ENCODE data around the gene DYNC1I2.
"Not testable (repeated sequence)": the region's sequence is repeated elsewhere in the genome, so short reads cannot be mapped to it uniquely, and the experiment has no call there.

DYNC1I2 gene

DNA sequence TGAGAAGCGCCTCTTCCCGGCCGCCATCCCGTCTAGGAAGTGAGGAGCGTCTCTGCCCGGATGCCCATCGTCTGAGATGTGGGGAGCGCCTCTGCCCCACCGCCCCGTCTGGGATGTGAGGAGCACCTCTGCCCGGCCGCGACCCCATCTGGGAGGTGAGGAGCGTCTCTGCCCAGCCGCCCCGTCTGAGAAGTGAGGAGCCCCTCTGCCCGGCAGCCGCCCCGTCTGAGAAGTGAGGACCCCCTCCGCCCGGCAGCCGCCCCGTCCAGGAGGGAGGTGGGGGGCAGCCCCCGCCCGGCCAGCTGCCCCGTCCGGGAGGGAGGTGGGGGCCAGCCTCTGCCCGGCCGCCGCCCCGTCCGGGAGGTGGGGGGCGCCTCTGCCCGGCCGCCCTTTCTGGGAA, 87.3 kb downstream of the DYNC1I2 start:
- DNase-seq (ENCODE audit: low read depth in 2 of 2) = not testable (repeated sequence)

DNA sequence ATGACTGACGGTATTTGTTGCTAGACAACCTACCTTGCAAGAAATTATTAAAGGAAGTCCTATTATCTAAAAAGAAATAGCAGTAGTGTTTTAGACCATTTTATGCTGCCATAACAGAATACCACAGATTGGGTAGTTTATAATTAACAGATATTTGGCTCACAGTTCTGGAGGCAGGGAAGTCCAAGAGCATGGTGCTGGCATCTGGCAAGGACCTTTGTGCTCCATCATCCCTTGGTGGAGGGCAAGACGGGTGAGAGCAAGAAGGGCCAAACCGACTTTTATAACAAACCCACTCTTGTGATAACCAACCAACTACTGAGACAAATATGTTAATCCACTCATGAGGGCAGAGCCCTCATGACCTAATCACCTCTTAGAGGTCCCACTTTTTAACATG, 91.2 kb downstream of the DYNC1I2 start:
- no peak for DNase-seq (ENCODE audit: low read depth in 2 of 2)

DNA sequence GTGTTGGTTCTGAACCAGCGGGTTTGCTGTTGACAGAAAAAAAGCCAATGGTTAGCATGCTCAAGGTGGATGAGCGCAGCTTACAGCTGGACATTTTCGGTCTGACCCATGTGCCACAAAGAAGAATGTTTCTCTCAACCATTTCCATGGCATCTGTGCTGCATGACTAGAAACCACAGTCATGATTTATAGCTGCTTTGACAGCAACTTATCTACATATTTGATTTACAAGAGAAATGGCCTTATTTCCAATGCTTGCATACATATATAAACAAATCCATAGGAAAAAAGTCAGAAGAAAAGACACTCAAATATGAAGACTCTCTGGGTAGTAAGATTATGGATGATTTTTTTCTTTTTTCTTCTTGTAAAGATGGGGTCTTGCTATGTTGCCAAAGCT, 98.2 kb downstream of the DYNC1I2 start:
- DNase-seq (ENCODE audit: low read depth in 2 of 2) = no peak

DNA sequence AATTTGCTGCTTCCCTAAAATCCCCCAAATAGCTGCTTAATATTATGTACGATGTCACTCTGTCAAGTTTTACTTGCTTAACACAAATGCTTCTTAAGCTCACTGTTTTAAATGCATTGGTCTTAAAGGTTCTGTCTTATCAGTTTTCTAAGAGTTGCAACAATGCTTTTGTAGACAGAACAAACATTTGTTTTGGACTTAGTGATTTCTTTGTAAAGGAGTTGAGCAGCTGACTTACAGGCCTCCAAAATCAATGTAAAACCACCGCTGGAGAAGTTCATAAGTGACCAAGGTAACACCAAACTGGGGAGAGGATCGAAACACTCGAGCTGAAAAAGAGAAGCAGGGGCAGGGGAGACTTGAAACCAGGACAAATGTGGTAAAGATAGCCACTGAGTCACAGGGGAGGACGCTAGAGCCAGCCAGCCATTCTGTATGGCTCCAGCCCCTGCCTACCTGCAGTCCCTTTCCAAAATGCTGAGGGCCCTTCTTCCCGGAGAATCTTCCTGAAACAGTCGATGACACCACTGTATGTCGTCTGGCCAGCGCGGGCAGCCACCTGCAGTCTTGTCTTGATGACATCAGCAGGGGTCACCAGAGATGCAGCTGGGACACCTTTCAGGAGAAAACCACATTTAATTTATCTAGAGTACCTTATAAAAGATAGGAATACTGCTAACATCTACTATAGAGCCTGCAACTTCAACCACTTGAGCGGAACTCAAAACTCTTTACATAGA, 100.2 kb downstream of the DYNC1I2 start:
- no peak for DNase-seq (ENCODE audit: low read depth in 2 of 2)

DNA sequence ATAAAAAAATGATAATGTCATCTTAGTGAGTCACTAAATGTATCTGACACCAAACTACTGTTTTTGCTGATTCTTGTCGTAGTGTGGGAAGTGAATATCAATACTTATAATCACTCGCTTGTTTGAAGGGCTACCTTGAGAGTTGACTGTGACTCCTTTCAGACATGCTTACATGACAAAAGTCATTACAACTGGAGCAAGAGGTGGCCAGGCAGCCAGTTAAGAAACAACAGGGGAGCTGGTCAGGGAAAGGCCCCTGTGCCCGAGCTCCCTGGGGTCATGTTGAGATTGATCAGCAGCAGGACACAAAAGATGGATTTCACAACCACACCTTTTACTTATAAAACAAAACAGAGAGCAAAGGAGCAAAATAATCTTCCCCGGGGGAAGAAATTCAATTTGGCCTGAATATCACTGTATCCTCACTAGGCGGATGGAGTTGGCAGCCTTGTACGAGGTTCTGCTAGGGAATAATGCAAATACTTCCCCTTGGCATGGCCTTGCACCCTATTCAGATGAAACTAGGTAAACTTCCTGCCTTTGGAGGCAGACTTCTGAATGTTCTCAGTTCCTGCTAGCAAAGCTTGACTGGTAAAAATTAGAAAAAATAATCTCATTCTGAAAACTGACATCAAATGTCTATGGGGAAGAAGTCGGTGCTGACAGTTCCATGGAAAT, 101.2 kb downstream of the DYNC1I2 start:
- DNase-seq (ENCODE audit: low read depth in 2 of 2) = no peak

DNA sequence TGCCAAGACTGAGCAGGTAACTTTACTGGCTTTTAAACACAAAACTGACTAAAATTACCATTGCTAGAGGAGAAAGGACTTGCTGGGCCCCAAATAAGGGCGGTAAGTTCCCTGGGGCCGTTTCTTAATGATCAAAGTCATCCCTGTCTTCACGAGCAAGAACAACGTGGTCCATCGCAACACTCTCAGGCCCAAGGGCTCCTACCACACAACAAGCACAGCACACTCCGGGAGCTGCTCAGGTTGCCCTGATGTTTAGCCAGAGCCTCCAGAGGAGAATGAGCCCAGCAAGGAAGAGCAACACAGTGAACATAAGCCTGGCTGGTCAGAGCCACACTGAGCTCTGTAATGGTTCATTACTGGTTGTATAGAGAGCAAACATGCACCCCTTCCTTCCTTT, 102.7 kb downstream of the DYNC1I2 start:
- no peak for DNase-seq (ENCODE audit: low read depth in 2 of 2)

DNA sequence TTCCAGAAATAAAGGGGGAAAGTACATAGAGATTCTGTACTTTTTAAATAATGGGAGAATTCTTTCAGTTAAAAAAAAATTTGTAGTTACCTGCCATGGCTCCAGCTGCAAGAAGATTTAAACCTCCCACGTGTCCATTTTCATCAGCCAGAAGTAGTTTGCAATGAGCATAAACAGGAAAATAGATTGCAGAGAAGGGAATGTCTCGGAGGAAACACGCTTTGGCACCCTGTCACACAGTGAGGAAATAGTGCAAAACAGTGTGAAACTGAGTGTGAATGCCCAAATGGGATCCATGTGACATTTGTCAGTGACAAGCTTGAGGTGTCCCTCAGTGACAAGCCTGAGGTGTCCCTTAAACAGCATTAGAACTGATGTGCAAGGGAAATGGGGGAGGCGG, 104.1 kb downstream of the DYNC1I2 start:
- DNase-seq (ENCODE audit: low read depth in 2 of 2) = no peak

DNA sequence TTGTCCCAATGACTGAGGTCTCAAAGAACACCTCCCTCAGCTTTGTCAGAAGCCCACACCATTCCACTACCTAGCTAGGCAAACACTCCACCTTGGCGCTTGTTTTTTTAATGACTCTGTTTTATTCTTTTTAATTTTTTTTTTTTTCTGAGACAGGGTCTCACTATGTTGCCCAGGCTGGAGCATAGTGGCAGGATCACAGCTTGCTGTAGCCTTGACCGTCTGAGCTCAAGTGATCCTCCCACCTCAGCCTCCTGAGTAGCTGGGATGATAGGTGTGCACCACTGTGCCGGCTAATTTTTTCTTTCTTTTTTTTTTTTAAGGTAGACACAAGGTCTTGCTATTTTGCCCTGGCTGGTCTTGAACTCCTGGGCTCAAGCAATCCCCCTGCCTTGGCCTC, 104.9 kb downstream of the DYNC1I2 start:
- DNase-seq (ENCODE audit: low read depth in 2 of 2) = no peak

- no peak for DNase-seq (ENCODE audit: low read depth in 2 of 2)
Measured at GRCh38 chr2:171792886-171793580, 105.8 kb downstream of the DYNC1I2 start.

DNA sequence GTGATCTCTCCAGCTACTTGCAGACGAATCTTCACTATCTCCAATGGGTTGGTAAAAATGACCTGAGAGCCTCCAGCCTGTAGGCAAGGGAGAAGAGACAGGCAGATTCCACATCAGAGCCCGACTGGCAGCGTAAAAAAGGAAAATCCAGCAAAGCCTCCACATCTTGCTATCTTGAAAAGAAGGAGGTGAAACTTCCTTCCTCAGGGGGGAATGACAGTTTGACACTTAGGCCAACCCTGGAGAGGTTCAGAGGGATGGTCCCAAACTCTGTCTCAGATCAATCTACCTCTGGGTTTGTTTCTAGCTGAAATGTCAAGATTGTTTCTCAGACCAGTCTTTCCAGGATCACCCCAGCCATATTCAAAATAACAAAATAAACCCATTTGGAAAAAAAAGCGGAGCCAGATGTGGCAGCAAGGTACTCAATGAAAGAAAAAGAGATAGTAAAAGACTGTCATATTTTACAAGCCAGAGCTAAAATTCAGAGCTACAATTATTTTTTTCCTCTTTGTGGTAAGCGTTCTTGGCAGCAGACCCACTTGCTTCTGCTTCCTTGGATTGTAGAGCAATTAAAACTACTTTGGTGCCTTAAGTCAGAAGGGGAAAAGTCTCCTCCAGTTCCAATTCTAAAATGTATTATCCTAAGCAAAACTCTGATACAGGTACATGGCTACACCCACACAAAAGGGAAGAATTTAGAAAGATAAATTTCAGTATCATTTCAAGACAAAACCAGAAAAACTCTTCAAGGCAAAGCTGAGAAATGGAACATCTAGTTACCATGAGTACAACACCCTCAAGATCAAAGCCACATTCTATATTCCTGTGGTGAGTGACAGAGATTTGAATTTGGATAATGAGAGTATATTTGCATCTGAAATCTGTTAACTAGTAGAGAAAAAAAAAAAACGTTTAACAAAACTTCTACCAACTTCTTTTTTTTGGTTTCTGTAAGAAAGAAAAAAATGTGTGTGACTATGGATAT, 106.7 kb downstream of the DYNC1I2 start:
- DNase-seq (ENCODE audit: low read depth in 2 of 2) = no peak

DNA sequence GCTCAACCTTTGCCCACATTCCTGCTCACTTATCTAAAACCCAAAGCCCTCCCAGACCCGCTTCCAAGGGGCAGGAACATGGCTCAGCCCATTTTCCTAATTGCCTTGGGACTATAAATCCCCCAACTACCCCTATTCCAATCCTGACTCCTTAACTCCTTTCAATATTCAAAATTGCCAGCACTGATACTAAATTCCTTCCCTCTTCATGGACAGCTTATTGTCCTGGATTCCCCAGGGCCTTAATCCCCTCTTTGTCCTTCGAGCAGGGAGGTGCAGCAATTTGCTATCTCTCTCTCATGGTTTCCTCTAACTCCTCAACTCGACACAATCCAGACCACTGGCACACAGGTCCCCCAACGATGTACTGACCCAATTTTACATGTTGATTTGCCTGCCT, 107.6 kb downstream of the DYNC1I2 start:
- no peak for DNase-seq (ENCODE audit: low read depth in 2 of 2)

All from stimulated activated CD4-positive, alpha-beta T cell treated with anti-CD3 and anti-CD28 coated beads, Interleukin-1b, Interleukin-23, amount 100 ng/mL, for 1 hour (primary cell).